Mammary epithelial cell (primary cell): ENCODE results near the gene LITAFD.

Source experiments
- EZH2 ChIP-seq: IDR thresholded peaks from 2 replicates; pipeline ENCODE4 v1.6.1; 2012; ENCODE audit warnings: low read length, inconsistent platforms, borderline replicate concordance
- TF ChIP-seq, protein P1 (sequence below), 2 donors: IDR thresholded peaks in 1 of 2; conservative IDR thresholded peaks in 1 of 2; 2 replicates each; pipeline ENCODE4 v1.5.1; 2011 to 2012; ENCODE audit warnings: inconsistent platforms in 2 of 2, low read length in 2 of 2, mild to moderate bottlenecking in 2 of 2, control low read depth in 1 of 2, low read depth in 1 of 2; ENCODE audit not compliant: insufficient read depth in 1 of 2; ENCODE audit errors: extremely low read depth in 1 of 2

DNA sequence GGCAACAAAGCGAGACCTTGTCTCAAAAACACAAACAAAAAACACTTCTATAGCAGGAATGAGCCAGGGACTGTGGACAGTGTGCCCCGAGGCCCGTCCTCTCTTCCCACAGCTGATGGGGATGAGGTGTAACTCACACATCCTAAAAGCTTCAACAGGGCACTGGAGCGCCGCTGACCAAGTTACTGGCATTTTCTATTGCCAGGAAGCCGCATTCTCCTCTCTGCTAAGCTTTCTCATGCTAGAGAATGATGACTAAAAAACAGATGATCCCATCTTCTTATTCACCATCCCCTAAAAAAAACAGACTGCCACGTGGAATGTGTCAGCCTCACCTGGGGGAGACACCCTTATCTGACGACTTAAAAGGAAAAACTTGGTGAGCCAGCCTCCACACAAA, 29.6 kb upstream of the LITAFD start:
- TF ChIP-seq, protein P1, sequence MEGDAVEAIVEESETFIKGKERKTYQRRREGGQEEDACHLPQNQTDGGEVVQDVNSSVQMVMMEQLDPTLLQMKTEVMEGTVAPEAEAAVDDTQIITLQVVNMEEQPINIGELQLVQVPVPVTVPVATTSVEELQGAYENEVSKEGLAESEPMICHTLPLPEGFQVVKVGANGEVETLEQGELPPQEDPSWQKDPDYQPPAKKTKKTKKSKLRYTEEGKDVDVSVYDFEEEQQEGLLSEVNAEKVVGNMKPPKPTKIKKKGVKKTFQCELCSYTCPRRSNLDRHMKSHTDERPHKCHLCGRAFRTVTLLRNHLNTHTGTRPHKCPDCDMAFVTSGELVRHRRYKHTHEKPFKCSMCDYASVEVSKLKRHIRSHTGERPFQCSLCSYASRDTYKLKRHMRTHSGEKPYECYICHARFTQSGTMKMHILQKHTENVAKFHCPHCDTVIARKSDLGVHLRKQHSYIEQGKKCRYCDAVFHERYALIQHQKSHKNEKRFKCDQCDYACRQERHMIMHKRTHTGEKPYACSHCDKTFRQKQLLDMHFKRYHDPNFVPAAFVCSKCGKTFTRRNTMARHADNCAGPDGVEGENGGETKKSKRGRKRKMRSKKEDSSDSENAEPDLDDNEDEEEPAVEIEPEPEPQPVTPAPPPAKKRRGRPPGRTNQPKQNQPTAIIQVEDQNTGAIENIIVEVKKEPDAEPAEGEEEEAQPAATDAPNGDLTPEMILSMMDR (conservative IDR thresholded peaks at IDR 0.05 in 1 of 2, IDR thresholded peaks at IDR 0.05 in 1 of 2; ENCODE audit: extremely low read depth in 1 of 2, insufficient read depth in 1 of 2, low read depth in 1 of 2, low read length in 2 of 2): no peak
- TF ChIP-seq EZH2: no peak
